Mucosa of descending colon (tissue), 3 donors: ENCODE results near the gene RPTOR. TPM values are rescaled to one million over a fixed set of nuclear protein-coding genes. Genes with fewer than 3 reads are reported as not detected.

Experiments used
- ATAC-seq: fragments of 200-7000 bp; cut with Tn5 transposase; one replicate; pipeline ENCODE4 v1.9.1; 2020; ENCODE audit warnings: mild to moderate bottlenecking, moderate library complexity
- DNase-seq, 3 donors: peaks; one replicate each; pipeline ENCODE4 v3.0.0-alpha.2; 2020
- H3K36me3 ChIP-seq: fragments of 200-600 bp; one replicate; pipeline ENCODE4 v1.8.0; 2021; ENCODE audit warnings: low read depth, mild to moderate bottlenecking
- H3K4me1 ChIP-seq: fragments of 200-600 bp; one replicate; pipeline ENCODE4 v1.8.0; 2021; ENCODE audit warnings: low read depth, mild to moderate bottlenecking
- H3K4me3 ChIP-seq: fragments of 200-600 bp; one replicate; pipeline ENCODE4 v1.8.0; 2021; ENCODE audit warnings: mild to moderate bottlenecking
- H3K9me3 ChIP-seq: fragments of 200-600 bp; one replicate; pipeline ENCODE4 v1.8.0; 2021; ENCODE audit warnings: mild to moderate bottlenecking
- intact Hi-C, 2 donors: fragments of 100-400 bp; cut with DNase I in 1 of 2; cut with micrococcal nuclease in 1 of 2; formaldehyde crosslinking; loops; one replicate each; pipeline versions ENCODE4 v1.11.0 to v1.11.1; 2022; cut with DNase I, micrococcal nuclease
- total RNA-seq, 3 donors: library from RNA; stranded (reverse); fragmentation: NEBNext Ultra II Directional in 2 of 3; extraction: Animal tissue kit (Norgen Biotek cat#: 25700) in 2 of 3; gene quantifications; one replicate each; pipeline versions ENCODE4 v1.2.1 to v1.2.4, GENCODE V29; 2021 to 2023
- TF ChIP-seq, protein P1 (sequence below): fragments of 200-600 bp; IDR thresholded peaks from one replicate; pipeline ENCODE4 v1.8.0; 2022; ENCODE audit warnings: antibody characterized with exemption, mild to moderate bottlenecking
- donor health status: DM: no; HTN: no; CAD: no; lungs with moderate emphysema.
- donor health status: DM: no; HTN: no; CAD: no.
- donor health status: DM: no; HTN: yes; CAD: no.

The RPTOR gene
- total RNA-seq, 3 donors from 2014 or later = 30.5 to 44.4 (median 37.2) TPM

DNA sequence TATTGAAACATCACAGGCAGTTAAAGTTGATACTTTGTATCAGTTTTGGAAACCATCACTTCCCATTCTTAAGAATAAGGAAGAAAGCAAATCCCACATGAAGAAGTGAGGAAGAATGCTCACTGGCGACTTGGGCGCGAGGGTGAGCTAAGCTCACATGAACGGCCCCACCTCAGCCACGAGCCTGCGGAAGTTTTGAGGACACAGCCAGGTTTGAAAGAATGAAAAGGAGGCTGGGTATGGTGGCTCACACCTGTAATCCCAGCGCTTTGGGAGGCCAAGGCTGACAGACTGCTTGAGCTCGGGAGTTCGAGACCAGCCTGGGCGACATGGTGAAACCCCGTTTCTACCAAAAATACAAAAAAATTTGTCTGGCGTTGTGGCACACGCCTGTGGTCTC, 336.7 kb downstream of the RPTOR start:
- Histone ChIP-seq H3K4me1 (no peaks in the 10 kb centered on the region), H3K36me3 (no peaks in the 10 kb centered on the region), H3K4me3 (no peak overlapping the region), H3K9me3 (no peaks in the 10 kb centered on the region)
- ATAC-seq (no peak), DNase-seq (peak in 2 of 3 donors; percentile 18 to 31)
- intact Hi-C loops = no loop called here
- TF ChIP-seq, protein P1, sequence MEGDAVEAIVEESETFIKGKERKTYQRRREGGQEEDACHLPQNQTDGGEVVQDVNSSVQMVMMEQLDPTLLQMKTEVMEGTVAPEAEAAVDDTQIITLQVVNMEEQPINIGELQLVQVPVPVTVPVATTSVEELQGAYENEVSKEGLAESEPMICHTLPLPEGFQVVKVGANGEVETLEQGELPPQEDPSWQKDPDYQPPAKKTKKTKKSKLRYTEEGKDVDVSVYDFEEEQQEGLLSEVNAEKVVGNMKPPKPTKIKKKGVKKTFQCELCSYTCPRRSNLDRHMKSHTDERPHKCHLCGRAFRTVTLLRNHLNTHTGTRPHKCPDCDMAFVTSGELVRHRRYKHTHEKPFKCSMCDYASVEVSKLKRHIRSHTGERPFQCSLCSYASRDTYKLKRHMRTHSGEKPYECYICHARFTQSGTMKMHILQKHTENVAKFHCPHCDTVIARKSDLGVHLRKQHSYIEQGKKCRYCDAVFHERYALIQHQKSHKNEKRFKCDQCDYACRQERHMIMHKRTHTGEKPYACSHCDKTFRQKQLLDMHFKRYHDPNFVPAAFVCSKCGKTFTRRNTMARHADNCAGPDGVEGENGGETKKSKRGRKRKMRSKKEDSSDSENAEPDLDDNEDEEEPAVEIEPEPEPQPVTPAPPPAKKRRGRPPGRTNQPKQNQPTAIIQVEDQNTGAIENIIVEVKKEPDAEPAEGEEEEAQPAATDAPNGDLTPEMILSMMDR = no peak

DNA sequence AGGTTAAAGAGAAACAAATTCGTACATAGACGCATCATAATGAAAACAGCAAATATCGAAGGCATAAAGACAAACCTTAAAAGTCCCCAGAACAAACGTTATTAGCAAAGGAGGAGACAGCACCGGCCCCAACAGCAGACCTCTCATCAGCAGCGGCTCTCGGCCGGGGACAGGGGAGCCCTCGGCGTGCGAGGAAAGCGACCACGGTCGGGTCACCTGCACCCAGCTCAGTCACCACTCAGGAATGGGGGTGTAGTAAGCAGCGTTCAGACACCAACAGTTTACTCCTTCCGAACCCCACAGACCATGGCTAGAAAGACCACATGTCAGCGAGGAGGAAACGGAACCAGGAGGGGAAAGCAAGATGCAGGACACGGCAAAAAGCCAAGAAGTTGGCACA, 337.7 kb downstream of the RPTOR start:
- TF ChIP-seq, protein P1 = no peak
- ATAC-seq (no peak), DNase-seq (peak in 1 of 3 donors; percentile 39)
- Histone ChIP-seq H3K4me1 (no peaks in the 10 kb centered on the region), H3K36me3 (no peaks in the 10 kb centered on the region), H3K9me3 (no peaks in the 10 kb centered on the region), H3K4me3 (no peak overlapping the region)
- intact Hi-C loops = no loop called here

DNA sequence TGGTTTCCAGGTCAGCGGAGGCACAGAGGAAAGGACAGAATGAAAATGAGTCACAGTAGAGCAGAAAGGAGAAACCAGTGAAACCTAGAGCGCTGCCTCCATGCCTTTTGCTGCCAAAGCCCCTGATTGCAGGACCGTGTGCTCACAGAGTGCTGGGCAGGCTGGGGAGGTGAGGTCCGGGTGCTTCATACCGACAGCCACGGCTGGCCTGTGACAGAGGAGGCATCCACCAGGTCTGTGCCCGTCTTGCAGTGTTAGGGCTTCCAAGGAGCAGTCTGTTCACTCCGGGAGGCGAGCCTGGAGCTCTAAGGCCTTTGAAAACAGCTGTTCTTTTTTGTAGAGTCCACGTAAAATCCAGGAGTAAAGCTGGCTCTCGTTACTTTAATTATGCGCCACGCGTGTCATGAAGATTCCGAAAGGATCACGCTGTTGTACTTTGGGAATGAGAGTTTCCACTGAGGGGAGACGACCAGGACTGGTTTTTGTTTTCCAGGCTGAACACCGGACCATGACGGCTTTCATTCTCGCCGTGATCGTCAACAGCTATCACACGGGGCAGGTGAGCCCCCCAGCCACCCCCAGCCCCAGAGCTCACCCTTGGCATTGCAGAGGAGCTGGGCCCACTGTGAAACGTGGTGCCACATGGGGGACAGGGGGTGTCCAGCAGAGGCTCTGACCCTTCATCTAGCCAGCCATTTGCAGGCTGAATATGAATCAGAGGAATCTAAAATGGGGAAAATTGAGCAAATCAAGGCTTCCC, 338.5 kb downstream of the RPTOR start:
- intact Hi-C loops = no loop called here
- Histone ChIP-seq H3K9me3 (no peaks in the 10 kb centered on the region), H3K36me3 (no peaks in the 10 kb centered on the region), H3K4me3 (no peak overlapping the region), H3K4me1 (no peaks in the 10 kb centered on the region)
- TF ChIP-seq, protein P1 = no peak
- peak in 2 of 3 donors; percentile 9 to 31 for DNase-seq
- ATAC-seq = no peak

DNA sequence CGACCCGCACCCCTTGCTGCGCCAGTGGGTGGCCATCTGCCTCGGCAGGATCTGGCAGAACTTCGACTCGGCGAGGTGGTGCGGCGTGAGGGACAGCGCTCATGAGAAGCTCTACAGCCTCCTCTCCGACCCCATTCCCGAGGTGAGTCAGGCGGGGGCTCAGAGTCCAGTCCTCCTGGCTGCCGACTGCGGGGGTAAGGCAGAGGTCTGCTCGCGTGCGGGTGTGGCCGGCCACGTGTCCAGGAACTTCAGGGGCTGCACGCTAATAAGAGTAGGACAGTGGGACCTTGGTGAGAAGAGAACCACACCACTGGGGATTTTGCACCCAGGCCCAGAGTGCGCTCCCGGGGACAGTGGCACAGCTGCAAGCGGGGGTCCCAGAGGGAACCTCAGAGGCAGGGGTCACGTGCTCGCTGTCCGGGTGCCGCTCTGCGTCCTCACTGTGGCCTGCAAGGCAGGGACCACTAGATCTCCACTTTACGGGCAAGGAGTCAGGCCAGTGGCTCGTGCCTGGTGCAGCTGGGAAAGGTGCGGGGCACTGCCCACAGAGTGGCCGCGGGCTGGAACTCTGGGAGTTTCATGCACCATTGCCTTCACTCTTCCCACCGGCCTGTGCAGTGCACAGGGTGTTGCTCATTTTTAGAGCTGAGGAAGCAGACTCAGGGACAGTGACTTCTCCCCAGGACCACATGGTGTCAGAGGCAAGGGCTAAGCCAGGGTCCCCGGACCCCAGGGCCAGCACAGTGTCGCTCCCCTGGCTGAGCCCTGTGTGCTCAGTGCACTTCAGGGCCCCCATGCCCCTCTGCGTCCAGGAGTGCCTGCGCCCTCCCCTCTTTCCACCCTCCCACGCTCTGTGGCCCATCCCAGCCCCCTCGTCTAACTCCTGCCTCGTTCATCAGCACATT, 339.4 kb downstream of the RPTOR start:
- intact Hi-C loops = no loop called here
- ATAC-seq (no peak), DNase-seq (peak in 2 of 3 donors; percentile 20 to 44)
- TF ChIP-seq, protein P1 = no peak
- Histone ChIP-seq H3K9me3 (no peaks in the 10 kb centered on the region), H3K36me3 (no peaks in the 10 kb centered on the region), H3K4me3 (no peak overlapping the region), H3K4me1 (no peaks in the 10 kb centered on the region)

DNA sequence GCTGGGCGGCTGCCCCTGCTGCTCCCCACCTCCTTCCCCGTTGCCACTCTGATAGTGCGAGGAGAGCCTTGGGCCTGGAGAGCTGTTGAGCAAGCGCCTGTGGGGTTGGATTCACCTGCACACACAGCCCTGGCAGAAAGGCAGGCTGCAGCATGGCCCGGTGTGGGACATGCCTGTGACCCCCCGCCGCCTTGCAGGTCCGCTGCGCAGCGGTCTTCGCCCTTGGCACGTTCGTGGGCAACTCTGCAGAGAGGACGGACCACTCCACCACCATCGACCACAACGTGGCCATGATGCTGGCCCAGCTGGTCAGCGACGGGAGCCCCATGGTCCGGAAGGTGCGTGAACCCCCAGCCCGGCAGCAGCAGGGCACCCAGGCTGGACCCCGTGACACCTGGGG, 340.2 kb downstream of the RPTOR start:
- intact Hi-C loops = no loop called here
- ATAC-seq (no peak), DNase-seq (peak in 2 of 3 donors; percentile 14 to 47)
- TF ChIP-seq, protein P1 = no peak
- Histone ChIP-seq H3K4me1 (no peaks in the 10 kb centered on the region), H3K9me3 (no peaks in the 10 kb centered on the region), H3K36me3 (no peaks in the 10 kb centered on the region), H3K4me3 (no peak overlapping the region)
